ENCODE results near the gene C2orf92. TPM values are rescaled to one million over a fixed set of nuclear protein-coding genes. Genes with fewer than 3 reads are reported as not detected.
A peak's percentile ranks its signal among the peaks of the same experiment; 100 is the strongest.
"Not testable (repeated sequence)": the region's sequence is repeated elsewhere in the genome, so short reads cannot be mapped to it uniquely, and the experiment has no call there.

The C2orf92 gene
- total RNA-seq, 2 donors from 2014 or later: 6.5 to 17.5 TPM

DNA sequence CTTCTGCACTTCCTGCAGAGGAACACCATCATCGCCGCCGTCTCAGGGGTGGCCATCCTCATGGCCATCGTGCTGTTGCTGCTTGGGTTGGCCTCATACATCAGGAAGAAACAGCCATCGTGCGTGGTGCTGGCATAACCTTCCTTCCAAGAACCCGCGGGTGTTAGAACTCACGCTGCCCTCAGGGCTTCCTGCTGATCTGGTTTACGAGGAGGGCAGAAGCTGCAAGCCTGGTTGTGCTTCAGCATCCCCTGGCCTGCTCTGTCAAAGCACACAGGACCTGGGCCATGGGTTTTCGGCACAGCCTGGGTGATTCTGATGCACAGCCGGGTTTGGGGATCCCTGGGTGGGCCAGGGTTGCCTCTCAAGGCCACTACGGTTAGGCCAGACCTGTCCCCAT is 31.7 kb downstream of the C2orf92 start:
- DNase-seq (ENCODE audit: low spot score in 2 of 2) (no peak), ATAC-seq (no peak)
- Mint-ChIP-seq H3K9me3 (no peaks in the 10 kb centered on the region), H3K27ac (no peak overlapping the region), H3K36me3 (no peaks in the 10 kb centered on the region)

- ATAC-seq: no peak
- H3K36me3 Mint-ChIP-seq: no peaks in the 10 kb centered on the region
- H3K27ac Mint-ChIP-seq: no peak overlapping the region
- DNase-seq (ENCODE audit: low spot score in 2 of 2): no peak
- H3K9me3 Mint-ChIP-seq: no peaks in the 10 kb centered on the region
Measured at GRCh38 chr2:97701851-97702465, 32.4 kb downstream of the C2orf92 start.

- Mint-ChIP-seq H3K27ac (no peak overlapping the region), H3K9me3 (no peaks in the 10 kb centered on the region), H3K36me3 (no peaks in the 10 kb centered on the region)
- DNase-seq (ENCODE audit: low spot score in 2 of 2): no peak
- no peak for ATAC-seq
Measured at GRCh38 chr2:97702731-97703470, 33.4 kb downstream of the C2orf92 start.

DNA sequence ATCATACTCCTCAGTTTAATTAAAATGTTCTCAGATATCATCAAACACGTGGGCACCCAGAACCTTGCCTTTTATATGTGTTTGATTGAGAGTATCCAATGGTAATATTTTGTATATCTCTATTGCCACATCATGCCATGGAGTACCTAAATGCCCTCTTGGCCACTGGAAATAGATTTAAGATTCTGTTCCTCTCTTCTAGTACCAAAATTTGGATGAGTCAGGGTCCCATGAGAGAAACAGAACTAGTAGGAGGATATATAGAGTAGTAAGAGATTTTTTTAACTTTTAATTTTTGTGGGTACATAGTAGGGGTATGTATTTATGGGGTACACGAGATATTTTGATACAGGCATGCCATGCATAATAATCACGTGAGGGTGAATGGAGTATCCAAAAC is 34.2 kb downstream of the C2orf92 start:
- DNase-seq (ENCODE audit: low spot score in 2 of 2): no peak
- Mint-ChIP-seq H3K36me3 (no peaks in the 10 kb centered on the region), H3K27ac (no peak overlapping the region), H3K9me3 (no peaks in the 10 kb centered on the region)
- no peak for ATAC-seq

DNA sequence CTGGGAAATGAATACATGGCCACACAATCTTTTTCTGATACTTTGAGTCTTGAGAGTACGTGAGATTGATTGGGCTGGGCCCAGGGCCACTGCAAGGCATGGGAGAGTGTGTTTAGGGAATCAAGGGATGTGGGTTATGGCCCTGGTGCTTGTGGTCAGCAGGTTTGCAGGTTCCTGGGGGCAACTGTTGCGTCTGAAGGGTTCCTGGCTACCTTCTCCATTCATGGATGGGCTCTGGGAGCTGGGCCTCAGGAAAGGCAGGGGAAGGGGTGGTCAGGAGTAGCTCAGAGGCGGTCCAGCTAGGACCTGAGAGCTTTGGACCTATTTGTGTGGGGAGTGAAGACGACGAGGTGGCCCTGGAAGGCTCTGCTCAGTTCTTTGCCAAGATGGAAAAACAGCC is 35.5 kb downstream of the C2orf92 start:
- peaks cover 0 to 3% of the 10 kb centered on the region in 2 donors for H3K36me3 Mint-ChIP-seq
- ATAC-seq (no peak), DNase-seq (ENCODE audit: low spot score in 2 of 2) (no peak)
- no peaks in the 10 kb centered on the region for H3K9me3 Mint-ChIP-seq
- no peak overlapping the region for H3K27ac Mint-ChIP-seq

DNA sequence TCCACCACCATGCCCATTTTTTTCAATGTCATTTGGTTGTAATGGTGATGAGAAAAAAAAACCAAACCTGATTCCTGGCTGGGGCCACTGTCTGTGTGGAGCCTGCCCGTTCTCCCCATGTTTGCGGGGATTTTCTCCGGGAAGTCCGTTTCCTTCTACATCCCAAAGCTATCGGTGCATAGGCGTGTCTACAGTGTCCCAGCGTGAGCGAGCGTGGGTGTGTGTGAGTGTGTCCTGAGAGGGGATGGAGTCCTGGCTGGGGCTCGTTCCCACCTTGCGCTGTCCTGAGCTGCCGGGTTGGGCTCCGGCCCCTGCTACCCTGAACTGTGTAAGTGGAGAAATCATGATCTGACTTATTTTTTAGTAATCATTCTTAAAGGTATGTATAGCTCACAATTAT is 36.6 kb downstream of the C2orf92 start:
- Mint-ChIP-seq H3K9me3 (no peaks in the 10 kb centered on the region), H3K27ac (no peak overlapping the region), H3K36me3 (peaks cover 0 to 6% of the 10 kb centered on the region in 2 donors)
- no peak for DNase-seq (ENCODE audit: low spot score in 2 of 2)
- ATAC-seq: no peak

DNA sequence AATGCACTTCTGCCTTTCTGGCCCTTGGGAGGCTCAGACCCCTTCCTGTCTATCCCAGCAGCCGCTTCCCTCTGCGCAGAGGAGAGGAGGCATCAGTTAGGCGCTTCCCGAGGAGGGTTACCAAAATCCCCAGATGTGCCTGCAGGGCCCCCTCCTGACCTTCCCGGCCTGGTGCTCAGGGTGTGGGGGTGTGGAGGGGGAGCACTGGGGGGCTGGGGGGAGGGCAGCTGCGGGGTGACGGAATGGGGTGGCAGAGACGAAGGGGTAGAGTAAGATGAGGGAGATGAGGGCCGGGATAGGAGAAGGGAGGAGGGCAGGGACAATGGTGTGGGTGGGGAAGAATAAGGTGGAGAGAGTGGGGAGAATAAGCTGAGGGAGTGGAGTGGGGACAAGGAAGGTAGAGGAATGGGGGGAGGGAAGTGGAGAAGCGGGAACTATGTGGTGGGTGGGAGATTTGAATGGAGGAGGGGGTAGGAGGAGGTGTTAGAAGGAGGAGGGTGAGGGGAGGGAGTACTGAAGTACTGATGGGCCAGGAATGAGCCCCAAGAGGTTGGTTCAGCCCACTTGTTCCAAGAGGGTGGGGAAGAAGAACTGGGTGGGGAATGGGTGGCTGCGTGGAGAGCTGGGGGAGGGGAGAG is 37.3 kb downstream of the C2orf92 start:
- no peak for DNase-seq (ENCODE audit: low spot score in 2 of 2)
- ATAC-seq: no peak
- H3K36me3 Mint-ChIP-seq: peaks cover 0 to 6% of the 10 kb centered on the region in 2 donors
- no peaks in the 10 kb centered on the region for H3K9me3 Mint-ChIP-seq
- no peak overlapping the region for H3K27ac Mint-ChIP-seq

GRCh38 chr2:97707362-97708047 is 38.0 kb downstream of the C2orf92 start:
- no peaks in the 10 kb centered on the region for H3K9me3 Mint-ChIP-seq
- H3K36me3 Mint-ChIP-seq: peaks cover 0 to 6% of the 10 kb centered on the region in 2 donors
- ATAC-seq (no peak), DNase-seq (ENCODE audit: low spot score in 2 of 2) (no peak)
- no peak overlapping the region for H3K27ac Mint-ChIP-seq

DNA sequence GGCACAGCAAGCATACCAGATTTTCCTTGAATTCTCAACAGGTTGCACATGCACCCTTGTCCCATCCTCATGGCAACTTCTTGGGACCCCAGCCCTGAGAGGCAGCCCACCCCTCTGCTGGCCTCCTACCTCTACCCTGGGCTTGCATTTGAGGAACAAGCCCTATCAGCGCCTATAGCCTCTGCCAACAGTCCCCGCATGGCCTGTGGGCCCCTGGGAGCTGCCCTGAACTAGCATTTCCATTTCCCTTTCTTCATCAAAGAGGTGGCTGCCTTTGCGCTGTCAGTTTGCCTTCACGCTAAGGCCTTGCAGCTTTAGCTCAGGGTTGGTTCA is 38.5 kb downstream of the C2orf92 start:
- no peak for ATAC-seq
- Mint-ChIP-seq H3K27ac (no peak overlapping the region), H3K36me3 (peaks cover 0 to 6% of the 10 kb centered on the region in 2 donors), H3K9me3 (no peaks in the 10 kb centered on the region)
- peak in 1 of 2 donors; percentile 39 for DNase-seq (ENCODE audit: low spot score in 2 of 2)

DNA sequence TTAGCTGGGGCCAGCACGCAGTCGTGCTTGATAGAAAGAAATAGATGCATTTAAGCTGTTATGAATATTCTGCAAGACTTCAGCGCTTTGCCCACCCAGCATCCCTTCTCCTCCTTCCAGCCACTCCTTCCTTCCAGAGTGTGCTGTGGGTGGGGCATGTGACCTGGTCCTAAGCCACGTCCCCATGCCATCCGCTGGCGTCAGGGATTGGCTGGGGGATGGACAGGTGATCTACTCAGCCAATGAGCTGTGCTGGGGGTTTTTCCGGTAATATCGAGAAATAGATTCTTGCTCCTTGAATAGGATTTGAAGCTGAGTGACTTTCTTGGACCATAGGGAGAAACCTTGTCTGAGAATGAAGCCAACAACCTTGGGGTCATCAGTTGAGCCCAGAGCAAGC is 39.1 kb downstream of the C2orf92 start:
- H3K36me3 Mint-ChIP-seq: peaks cover 4 to 11% of the 10 kb centered on the region in 2 donors
- DNase-seq (ENCODE audit: low spot score in 2 of 2) (no peak), ATAC-seq (no peak)
- H3K9me3 Mint-ChIP-seq: no peaks in the 10 kb centered on the region
- no peak overlapping the region for H3K27ac Mint-ChIP-seq

GRCh38 chr2:97711394-97711711 is 41.8 kb downstream of the C2orf92 start:
- peaks cover 25 to 37% of the 10 kb centered on the region in 2 donors for H3K36me3 Mint-ChIP-seq
- H3K9me3 Mint-ChIP-seq: no peaks in the 10 kb centered on the region
- no peak for DNase-seq (ENCODE audit: low spot score in 2 of 2)
- no peak for ATAC-seq
- H3K27ac Mint-ChIP-seq: peak overlapping the region in 1 of 2 donors; percentile 98

- not testable (repeated sequence) for ATAC-seq; H3K9me3 Mint-ChIP-seq; DNase-seq (ENCODE audit: low spot score in 2 of 2)
- H3K27ac Mint-ChIP-seq: peak overlapping the region; percentile 92 to 98
- H3K36me3 Mint-ChIP-seq: peaks cover 31 to 45% of the 10 kb centered on the region in 2 donors
Measured at GRCh38 chr2:97712175-97712574, 42.7 kb downstream of the C2orf92 start.

- no peaks in the 10 kb centered on the region for H3K9me3 Mint-ChIP-seq
- H3K36me3 Mint-ChIP-seq: peaks cover 31 to 49% of the 10 kb centered on the region in 2 donors
- ATAC-seq (peak; percentile 46 to 50), DNase-seq (ENCODE audit: low spot score in 2 of 2) (peak in 1 of 2 donors; percentile 75)
- H3K27ac Mint-ChIP-seq: peak overlapping the region; percentile 98 to 99
Measured at GRCh38 chr2:97712693-97713295, 43.3 kb downstream of the C2orf92 start.

- peak; percentile 51 to 72 for ATAC-seq
- no peaks in the 10 kb centered on the region for H3K9me3 Mint-ChIP-seq
- H3K27ac Mint-ChIP-seq: peak within 1 kb of the TSS; percentile 98 to 99
- DNase-seq (ENCODE audit: low spot score in 2 of 2): peak; percentile 62 to 73
- peaks cover 31 to 54% of the 10 kb centered on the region in 2 donors for H3K36me3 Mint-ChIP-seq
Measured at GRCh38 chr2:97713296-97714083, 44.0 kb downstream of the C2orf92 start, which contains the start of gene ZAP70. Gene ZAP70 (plus strand): TSS chr2:97713576. CDS start chr2:97724037, 10,461 bp downstream.

DNA sequence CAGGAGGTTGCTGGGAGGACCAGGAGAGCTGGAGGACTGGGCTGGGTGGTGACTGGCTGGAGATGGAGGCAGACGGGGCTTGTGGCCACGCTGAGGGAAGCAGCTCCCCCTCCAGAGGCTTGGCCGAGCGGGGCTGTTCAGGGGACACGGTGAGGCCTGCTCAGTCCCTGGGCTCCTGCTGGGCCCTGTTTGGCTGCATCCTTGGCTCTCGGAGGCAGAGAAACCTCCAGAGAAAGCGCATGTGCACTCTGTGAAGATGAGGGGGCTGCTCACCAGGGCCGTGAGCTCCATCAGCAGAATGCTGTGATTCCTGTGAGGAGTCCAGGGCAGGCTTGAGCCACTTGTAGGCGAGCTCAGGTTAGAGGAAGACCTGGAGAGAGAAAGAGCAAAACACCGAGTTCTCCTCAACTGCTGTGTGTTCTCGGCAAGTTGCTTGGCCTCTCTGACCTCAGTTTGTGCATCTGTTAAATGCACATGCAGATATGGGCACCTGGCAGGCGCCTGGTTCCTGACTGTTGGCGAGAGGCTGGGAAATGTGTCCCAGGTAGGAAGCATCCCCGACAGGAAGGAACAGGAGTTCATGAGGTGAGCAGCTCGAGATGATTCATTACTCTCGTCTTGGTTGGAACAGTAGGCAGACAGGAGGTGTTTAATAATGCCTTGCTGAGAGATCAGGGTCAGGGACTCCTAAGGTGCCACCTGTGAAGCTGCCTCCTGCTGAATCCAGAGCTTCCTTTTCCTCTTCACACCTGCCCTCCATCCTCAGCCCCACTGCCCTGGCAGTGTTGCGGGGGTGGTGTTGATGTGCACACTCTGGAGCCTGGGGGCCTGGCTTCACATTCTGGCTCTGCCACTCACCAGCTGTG is 44.8 kb downstream of the C2orf92 start:
- DNase-seq (ENCODE audit: low spot score in 2 of 2) (no peak), ATAC-seq (peak; percentile 34 to 37)
- H3K36me3 Mint-ChIP-seq: peaks cover 31 to 62% of the 10 kb centered on the region in 2 donors
- no peaks in the 10 kb centered on the region for H3K9me3 Mint-ChIP-seq
- H3K27ac Mint-ChIP-seq: peak overlapping the region; percentile 98 to 99

All from activated naive CD4-positive, alpha-beta T cell treated with anti-CD3 and anti-CD28 coated beads, Interleukin-2, amount 50 U/mL, for 72 hours (primary cell).